SK-N-SH (cell line): ENCODE results near the gene MMS22L. TPM values are rescaled to one million over a fixed set of nuclear protein-coding genes. Genes with fewer than 3 reads are reported as not detected.

Source experiments
- CTCF ChIA-PET: fragments of 300-600, 350-600 bp; formaldehyde crosslinking; extraction: SDS; loops from one replicate; lab custom pipeline; 2021; lab: Yijun Ruan, JAX
- POLR2A ChIA-PET: fragments of 350-600 bp; sonication (Branson Sonifier 250); formaldehyde crosslinking; extraction: SDS; loops from one replicate; lab custom pipeline; 2020; ENCODE audit warnings: antibody characterized with exemption, inconsistent platforms; lab: Yijun Ruan, JAX
- DNase-seq: peaks from one replicate; pipeline ENCODE4 v3.0.0; 2012
- H2AFZ ChIP-seq: fragments of 200-600 bp; sonication (generic); 2 replicates; pipeline ENCODE4 v1.8.1; 2016; ENCODE audit warnings: antibody characterized with exemption, mild to moderate bottlenecking, low read depth
- H3F3A ChIP-seq: fragments of 200-600 bp; sonication (generic); replicated peaks from 2 replicates; pipeline ENCODE3; 2016; ENCODE audit warnings: antibody characterized with exemption, mild to moderate bottlenecking; ENCODE audit not compliant: insufficient read depth
- H3K27ac ChIP-seq, 2 experiments: fragments of 200-500 bp in 1 of 2; fragments of 200-600 bp in 1 of 2; sonication (Bioruptor generic) in 1 of 2; sonication (generic), shearing (Covaris generic) in 1 of 2; 2 replicates each; pipeline versions ENCODE4 v1.5.1 to v1.6.1; 2014 to 2016; ENCODE audit warnings: low read depth in 2 of 2, inconsistent platforms in 1 of 2, low read length in 1 of 2, mild to moderate bottlenecking in 1 of 2, mixed read lengths in 1 of 2
- H3K27me3 ChIP-seq: fragments of 200-600 bp; sonication (generic), shearing (Covaris generic); 2 replicates; pipeline ENCODE4 v1.6.1; 2016; ENCODE audit warnings: mixed run types; ENCODE audit not compliant: insufficient read depth
- H3K36me3 ChIP-seq, 2 experiments: fragments of 200-500 bp in 1 of 2; fragments of 200-600 bp in 1 of 2; sonication (Bioruptor generic) in 1 of 2; sonication (generic) in 1 of 2; replicated peaks in 1 of 2; 2 replicates each; pipeline versions ENCODE3 to v1.5.1; 2014 to 2016; ENCODE audit warnings: low read length in 1 of 2, mild to moderate bottlenecking in 1 of 2; ENCODE audit not compliant: insufficient read depth in 2 of 2, control insufficient read depth in 1 of 2
- H3K4me1 ChIP-seq, 2 experiments: fragments of 200-500 bp in 1 of 2; fragments of 200-600 bp in 1 of 2; sonication (Bioruptor generic) in 1 of 2; sonication (generic), shearing (Covaris generic) in 1 of 2; 2 replicates each; pipeline versions ENCODE4 v1.5.1 to v1.6.1; 2014 to 2016; ENCODE audit warnings: low read depth in 1 of 2, low read length in 1 of 2, mixed run types in 1 of 2; ENCODE audit not compliant: insufficient read depth in 2 of 2, control insufficient read depth in 1 of 2
- H3K4me2 ChIP-seq: fragments of 200-600 bp; sonication (generic), shearing (Covaris generic); 2 replicates; pipeline ENCODE4 v1.6.1; 2017; ENCODE audit warnings: mixed run types
- H3K4me3 ChIP-seq, 2 experiments: fragments of 200-500 bp in 1 of 2; fragments of 200-600 bp in 1 of 2; sonication (Bioruptor generic) in 1 of 2; sonication (generic), shearing (Covaris generic) in 1 of 2; 2 replicates each; pipeline versions ENCODE4 v1.5.1 to v1.8.1; 2014 to 2016; ENCODE audit warnings: low read depth in 2 of 2, inconsistent platforms in 1 of 2, low read length in 1 of 2, mild to moderate bottlenecking in 1 of 2, mixed read lengths in 1 of 2, moderate library complexity in 1 of 2
- H3K79me2 ChIP-seq: fragments of 200-600 bp; sonication (generic); 2 replicates; pipeline ENCODE4 v1.8.1; 2017; ENCODE audit warnings: mild to moderate bottlenecking; ENCODE audit not compliant: insufficient read depth
- H3K9ac ChIP-seq: fragments of 200-600 bp; sonication (generic); 2 replicates; pipeline ENCODE4 v1.6.1; 2017; ENCODE audit warnings: mixed run types
- H3K9me2 ChIP-seq: fragments of 200-600 bp; sonication (generic); 2 replicates; pipeline ENCODE4 v1.6.1; 2017; ENCODE audit warnings: mixed run types
- H3K9me3 ChIP-seq: fragments of 200-600 bp; sonication (generic); 2 replicates; pipeline ENCODE4 v1.6.1; 2017; ENCODE audit warnings: mixed run types, mild to moderate bottlenecking, moderate library complexity
- H4K20me1 ChIP-seq: fragments of 200-600 bp; sonication (generic); 2 replicates; pipeline ENCODE4 v1.6.1; 2017; ENCODE audit warnings: mild to moderate bottlenecking, mixed run types; ENCODE audit not compliant: insufficient read depth
- CHD2 ChIP-seq: fragments of 150-350 bp; IDR thresholded peaks from 2 replicates; pipeline ENCODE4 v1.6.1; 2018; ENCODE audit warnings: low read length; ENCODE audit not compliant: partially characterized antibody
- CTCF ChIP-seq: fragments of 200-600 bp; sonication (generic); IDR thresholded peaks from 2 replicates; pipeline ENCODE4 v1.6.1; 2017; ENCODE audit warnings: antibody characterized with exemption, mild to moderate bottlenecking, moderate library complexity
- EP300 ChIP-seq, 2 experiments: IDR thresholded peaks; 2 replicates each; pipeline versions ENCODE4 v1.4.0 to v1.6.1; 2012; ENCODE audit warnings: borderline replicate concordance in 1 of 2, low read depth in 1 of 2, low read length in 1 of 2
- FOSL2 ChIP-seq: IDR thresholded peaks from 2 replicates; pipeline ENCODE4 v1.4.0; 2012; ENCODE audit warnings: low read depth, mild to moderate bottlenecking, moderate library complexity, borderline replicate concordance
- GABPA ChIP-seq: IDR thresholded peaks from 2 replicates; pipeline ENCODE4 v1.4.0; 2012; ENCODE audit warnings: low read depth, mild to moderate bottlenecking
- MAX ChIP-seq: IDR thresholded peaks from 2 replicates; pipeline ENCODE4 v1.4.0; 2012; ENCODE audit warnings: low read depth
- MEF2A ChIP-seq: IDR thresholded peaks from 2 replicates; pipeline ENCODE4 v1.4.0; 2012; ENCODE audit warnings: low read depth, borderline replicate concordance
- MXI1 ChIP-seq: IDR thresholded peaks from 2 replicates; pipeline ENCODE4 v1.6.1; 2012; ENCODE audit warnings: mild to moderate bottlenecking, low read depth, low read length, improper control_type of control experiment
- NFIC ChIP-seq: IDR thresholded peaks from 2 replicates; pipeline ENCODE4 v1.4.0; 2012; ENCODE audit warnings: borderline replicate concordance
- NRF1 ChIP-seq: IDR thresholded peaks from 2 replicates; pipeline ENCODE4 v1.6.1; 2012; ENCODE audit warnings: low read depth, mild to moderate bottlenecking, low read length
- PBX3 ChIP-seq: IDR thresholded peaks from 2 replicates; pipeline ENCODE4; 2012
- POLR2AphosphoS5 ChIP-seq: IDR thresholded peaks from 2 replicates; pipeline ENCODE4 v1.6.1; 2012; ENCODE audit warnings: low read depth, low read length
- RAD21 ChIP-seq: IDR thresholded peaks from 2 replicates; pipeline ENCODE4 v1.6.1; 2012; ENCODE audit warnings: mild to moderate bottlenecking, low read length
- SIN3A ChIP-seq: IDR thresholded peaks from 2 replicates; pipeline ENCODE4 v1.6.1; 2012; ENCODE audit warnings: low read depth, mild to moderate bottlenecking, low read length, moderate library complexity, borderline replicate concordance
- USF1 ChIP-seq: IDR thresholded peaks from 2 replicates; pipeline ENCODE4 v1.4.0; 2012; ENCODE audit warnings: low read depth, borderline replicate concordance
- USF2 ChIP-seq: fragments of 150-350 bp; IDR thresholded peaks from 2 replicates; pipeline ENCODE4 v1.6.1; 2017; ENCODE audit warnings: antibody characterized with exemption, low read length, low read depth, borderline replicate concordance
- WGBS: methylation state at CpG from one replicate; pipeline ENCODE4 v1.1.6; 2017; ENCODE audit warnings: low lambda C conversion rate; 5-methylcytosine and 5-hydroxymethylcytosine counted together
- polyA plus RNA-seq, 3 experiments: library from polyadenylated mRNA; depleted of rRNA; stranded (reverse); fragments of >200 nt; gene quantifications; 2 replicates each; pipeline ENCODE4 v1.2.3, GENCODE V29; 2012

The MMS22L gene
- polyA plus RNA-seq, 1 of the 3 experiments (the other 2 are of a cell fraction): 4.3 TPM

GRCh38 chr6:97269821-97270220 is 13.2 kb downstream of the MMS22L start:
- Histone ChIP-seq H3F3A (no peaks in the 10 kb centered on the region), H3K27me3 (no peaks in the 10 kb centered on the region), H3K9me2 (no peaks in the 10 kb centered on the region), H3K9me3 (no peaks in the 10 kb centered on the region), H2AFZ (no peak overlapping the region), H3K36me3 (peaks cover 58 to 59% of the 10 kb centered on the region in 2 experiments), H3K27ac (no peak overlapping the region), H3K9ac (no peak overlapping the region), H4K20me1 (no peaks in the 10 kb centered on the region)
- DNase-seq: no peak
- CTCF ChIA-PET: interaction anchor here (1.2 kb wide), 1 partner anchor 9 kb away, joined by 3 read pairs; no protein-coding TSS in a partner anchor
- 100% methylated on average over 1 of the region's 1 CpG for WGBS
- POLR2A ChIA-PET: no interaction called here
- TF ChIP-seq NRF1: no peak
- TF ChIP-seq CTCF: no peak
- no peak for TF ChIP-seq MEF2A
- no peak for TF ChIP-seq FOSL2
- TF ChIP-seq CHD2: no peak
- no peak for TF ChIP-seq MAX
- no peak for TF ChIP-seq USF2
- no peak for TF ChIP-seq RAD21
- no peak for TF ChIP-seq MXI1
- TF ChIP-seq, all 33 proteins: peak for 0
- H3K4me3 ChIP-seq: no peak overlapping the region
- H3K4me1 ChIP-seq: no peaks in the 10 kb centered on the region; a peak in 1 of 4 replicates
- H3K4me2 ChIP-seq: no peak overlapping the region
- peaks cover 11% of the 10 kb centered on the region; the same call in 1 of the 2 replicates for H3K79me2 ChIP-seq

- Histone ChIP-seq H3K4me3 (no peak overlapping the region), H3K36me3 (peaks cover 49 to 74% of the 10 kb centered on the region in 2 experiments), H3K4me2 (no peak overlapping the region), H3K9me3 (no peaks in the 10 kb centered on the region), H4K20me1 (no peaks in the 10 kb centered on the region), H3K9ac (no peak overlapping the region), H3K27me3 (no peaks in the 10 kb centered on the region), H3K4me1 (no peaks in the 10 kb centered on the region), H3K9me2 (no peaks in the 10 kb centered on the region), H2AFZ (no peak overlapping the region), H3F3A (no peaks in the 10 kb centered on the region), H3K79me2 (peaks cover 3% of the 10 kb centered on the region; the same call in 1 of the 2 replicates), H3K27ac (no peak overlapping the region)
- TF ChIP-seq GABPA: no peak
- no peak for TF ChIP-seq USF1
- TF ChIP-seq EP300 (IDR thresholded peaks at IDR 0.05; ENCODE audit: borderline replicate concordance in 1 of 2, low read depth in 1 of 2, low read length in 1 of 2): no peak
- no peak for TF ChIP-seq PBX3
- TF ChIP-seq MEF2A: no peak
- no peak for TF ChIP-seq SIN3A
- TF ChIP-seq NFIC: no peak
- TF ChIP-seq NRF1: no peak
- TF ChIP-seq POLR2AphosphoS5: no peak
- no peak for TF ChIP-seq FOSL2
- DNase-seq: no peak
- WGBS: 97% methylated on average over 2 of the region's 2 CpGs
- POLR2A ChIA-PET: no interaction called here
- CTCF ChIA-PET: no interaction called here
Measured at GRCh38 chr6:97262676-97263075, 20.3 kb downstream of the MMS22L start.
